ENCODE data around the gene UBR2.
"Not testable (repeated sequence)": the region's sequence is repeated elsewhere in the genome, so short reads cannot be mapped to it uniquely, and the experiment has no call there.

UBR2 gene

GRCh38 chr6:42569102-42570028 lies 5.5 kb downstream of the UBR2 start:
- Histone ChIP-seq H3K9me3 (ENCODE audit: control insufficient read depth in 2 of 2, low read length in 2 of 2) (no peaks in the 10 kb centered on the region), H3K27ac (ENCODE audit: low read depth in 2 of 2, low read length in 2 of 2) (no peak overlapping the region), H3K4me1 (ENCODE audit: control insufficient read depth in 2 of 2, insufficient read depth in 2 of 2, low read length in 2 of 2) (peaks cover 22 to 24% of the 10 kb centered on the region in 2 donors), H3K27me3 (ENCODE audit: control insufficient read depth in 2 of 2, insufficient read depth in 2 of 2, low read length in 2 of 2) (no peaks in the 10 kb centered on the region), H3K36me3 (ENCODE audit: control insufficient read depth in 2 of 2, insufficient read depth in 2 of 2, low read length in 2 of 2) (peaks cover 7 to 8% of the 10 kb centered on the region in 2 donors), H3K4me3 (ENCODE audit: low read length in 2 of 2) (peak overlapping the region in 1 of 2 donors; percentile 27), H3K9ac (ENCODE audit: low read depth in 1 of 2, low read length in 2 of 2) (no peak overlapping the region)

DNA sequence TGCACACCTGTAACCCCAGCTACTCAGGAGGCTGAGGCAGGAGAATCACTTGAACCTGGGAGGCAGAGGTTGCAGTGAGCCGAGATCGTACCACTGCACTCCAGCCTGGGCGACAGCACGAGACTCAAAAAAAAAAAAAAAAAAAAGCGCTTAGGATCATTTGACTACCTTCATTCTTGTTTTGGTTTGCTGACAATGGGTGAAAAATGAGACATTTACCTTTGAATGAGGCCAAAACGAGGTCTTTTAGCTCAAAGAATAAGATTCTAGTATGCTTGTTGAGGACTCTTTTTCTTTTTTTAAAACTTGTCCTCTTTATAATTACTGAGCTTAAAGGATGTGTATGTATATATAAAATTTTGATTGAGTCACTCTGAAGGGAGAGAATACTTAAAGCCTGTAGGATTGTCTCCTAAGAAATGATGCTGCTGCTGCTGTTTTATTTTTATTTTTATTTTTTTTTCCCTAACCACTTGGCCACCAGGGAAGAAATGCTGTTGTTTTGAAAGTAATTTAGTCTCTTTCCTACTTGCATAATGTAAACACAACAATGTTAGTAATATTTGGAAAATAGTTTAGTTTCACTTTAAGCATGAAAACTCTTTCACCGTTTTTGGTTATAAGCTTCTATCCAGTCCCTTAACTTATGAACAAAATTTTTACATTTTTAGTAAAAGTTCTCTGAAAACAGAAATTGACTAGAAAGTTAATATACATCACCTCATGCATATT lies 7.9 kb downstream of the UBR2 start:
- Histone ChIP-seq H3K27ac (ENCODE audit: low read depth in 2 of 2, low read length in 2 of 2) (no peak overlapping the region), H3K4me3 (ENCODE audit: low read length in 2 of 2) (peak overlapping the region in 1 of 2 donors; percentile 7), H3K9me3 (ENCODE audit: control insufficient read depth in 2 of 2, low read length in 2 of 2) (no peaks in the 10 kb centered on the region), H3K9ac (ENCODE audit: low read depth in 1 of 2, low read length in 2 of 2) (no peak overlapping the region), H3K4me1 (ENCODE audit: control insufficient read depth in 2 of 2, insufficient read depth in 2 of 2, low read length in 2 of 2) (peaks cover 14 to 17% of the 10 kb centered on the region in 2 donors), H3K36me3 (ENCODE audit: control insufficient read depth in 2 of 2, insufficient read depth in 2 of 2, low read length in 2 of 2) (peaks cover 19 to 23% of the 10 kb centered on the region in 2 donors), H3K27me3 (ENCODE audit: control insufficient read depth in 2 of 2, insufficient read depth in 2 of 2, low read length in 2 of 2) (no peaks in the 10 kb centered on the region)

DNA sequence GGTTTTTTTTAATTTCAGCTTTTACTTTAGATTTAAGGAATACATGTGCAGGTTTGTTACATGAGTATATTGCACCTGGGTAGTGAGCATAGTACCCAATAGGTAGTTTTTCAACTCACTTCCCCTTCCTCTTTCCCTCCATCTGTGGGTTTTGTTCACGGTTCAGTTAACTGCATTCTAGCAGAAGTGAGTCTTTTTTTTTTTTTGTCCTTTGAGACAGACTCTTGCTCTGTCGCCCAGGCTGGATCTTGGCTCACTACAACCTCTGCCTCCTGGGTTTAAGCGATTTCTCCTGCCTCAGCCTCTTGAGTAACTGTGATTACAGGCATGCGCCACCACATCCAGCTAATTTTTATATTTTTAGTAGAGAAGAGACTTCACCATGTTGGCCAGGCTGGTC lies 8.7 kb downstream of the UBR2 start:
- Histone ChIP-seq H3K9ac (ENCODE audit: low read depth in 1 of 2, low read length in 2 of 2) (no peak overlapping the region), H3K36me3 (ENCODE audit: control insufficient read depth in 2 of 2, insufficient read depth in 2 of 2, low read length in 2 of 2) (peaks cover 21 to 26% of the 10 kb centered on the region in 2 donors), H3K4me1 (ENCODE audit: control insufficient read depth in 2 of 2, insufficient read depth in 2 of 2, low read length in 2 of 2) (peaks cover 9 to 12% of the 10 kb centered on the region in 2 donors), H3K27ac (ENCODE audit: low read depth in 2 of 2, low read length in 2 of 2) (no peak overlapping the region), H3K9me3 (ENCODE audit: control insufficient read depth in 2 of 2, low read length in 2 of 2) (no peaks in the 10 kb centered on the region), H3K4me3 (ENCODE audit: low read length in 2 of 2) (no peak overlapping the region), H3K27me3 (ENCODE audit: control insufficient read depth in 2 of 2, insufficient read depth in 2 of 2, low read length in 2 of 2) (no peaks in the 10 kb centered on the region)

- H3K9me3 ChIP-seq (ENCODE audit: control insufficient read depth in 2 of 2, low read length in 2 of 2); H3K4me3 ChIP-seq (ENCODE audit: low read length in 2 of 2); H3K27ac ChIP-seq (ENCODE audit: low read depth in 2 of 2, low read length in 2 of 2); H3K9ac ChIP-seq (ENCODE audit: low read depth in 1 of 2, low read length in 2 of 2); H3K27me3 ChIP-seq (ENCODE audit: control insufficient read depth in 2 of 2, insufficient read depth in 2 of 2, low read length in 2 of 2); H3K4me1 ChIP-seq (ENCODE audit: control insufficient read depth in 2 of 2, insufficient read depth in 2 of 2, low read length in 2 of 2): not testable (repeated sequence)
- H3K36me3 ChIP-seq (ENCODE audit: control insufficient read depth in 2 of 2, insufficient read depth in 2 of 2, low read length in 2 of 2), result peaks cover 24 to 35% of the 10 kb centered on the region in 2 donors
Observed at GRCh38 chr6:42576538-42576937, 12.7 kb downstream of the UBR2 start.

DNA sequence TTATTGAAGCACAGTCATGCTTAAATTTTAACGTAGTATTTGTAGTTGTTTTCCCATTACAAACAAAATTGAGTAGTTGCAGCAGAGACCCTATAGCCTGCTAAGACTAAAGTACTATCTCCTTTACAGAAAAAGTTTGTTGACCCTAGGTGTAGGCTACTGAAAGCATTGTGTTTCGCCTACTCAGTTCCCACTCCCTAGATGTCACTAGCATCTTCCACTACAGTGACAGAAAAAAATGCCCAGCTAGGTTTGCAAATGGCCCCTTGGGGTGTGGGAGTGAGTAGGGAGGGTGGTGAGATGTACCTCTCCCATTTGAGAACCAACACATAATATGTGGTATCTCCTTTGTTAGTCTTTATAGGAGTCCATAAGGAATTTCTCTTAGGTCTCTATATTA lies 34.5 kb downstream of the UBR2 start:
- no peak overlapping the region for H3K4me3 ChIP-seq (ENCODE audit: low read length in 2 of 2)
- peaks cover 11 to 18% of the 10 kb centered on the region in 2 donors for H3K36me3 ChIP-seq (ENCODE audit: control insufficient read depth in 2 of 2, insufficient read depth in 2 of 2, low read length in 2 of 2)

GRCh38 chr6:42599558-42599957 lies 35.7 kb downstream of the UBR2 start:
- Histone ChIP-seq H3K27me3 (ENCODE audit: control insufficient read depth in 2 of 2, insufficient read depth in 2 of 2, low read length in 2 of 2) (no peaks in the 10 kb centered on the region), H3K4me1 (ENCODE audit: control insufficient read depth in 2 of 2, insufficient read depth in 2 of 2, low read length in 2 of 2) (no peaks in the 10 kb centered on the region), H3K9ac (ENCODE audit: low read depth in 1 of 2, low read length in 2 of 2) (no peak overlapping the region), H3K9me3 (ENCODE audit: control insufficient read depth in 2 of 2, low read length in 2 of 2) (no peaks in the 10 kb centered on the region), H3K4me3 (ENCODE audit: low read length in 2 of 2) (no peak overlapping the region), H3K27ac (ENCODE audit: low read depth in 2 of 2, low read length in 2 of 2) (no peak overlapping the region), H3K36me3 (ENCODE audit: control insufficient read depth in 2 of 2, insufficient read depth in 2 of 2, low read length in 2 of 2) (peaks cover 17 to 21% of the 10 kb centered on the region in 2 donors)

More for the DNA sequence above, 34.5 kb downstream of the UBR2 start:
- Histone ChIP-seq H3K4me1 (ENCODE audit: control insufficient read depth in 2 of 2, insufficient read depth in 2 of 2, low read length in 2 of 2) (no peaks in the 10 kb centered on the region), H3K9ac (ENCODE audit: low read depth in 1 of 2, low read length in 2 of 2) (no peak overlapping the region), H3K27me3 (ENCODE audit: control insufficient read depth in 2 of 2, insufficient read depth in 2 of 2, low read length in 2 of 2) (no peaks in the 10 kb centered on the region), H3K9me3 (ENCODE audit: control insufficient read depth in 2 of 2, low read length in 2 of 2) (no peaks in the 10 kb centered on the region), H3K27ac (ENCODE audit: low read depth in 2 of 2, low read length in 2 of 2) (no peak overlapping the region)

GRCh38 chr6:42604150-42604549 lies 40.3 kb downstream of the UBR2 start:
- no peaks in the 10 kb centered on the region for H3K4me1 ChIP-seq (ENCODE audit: control insufficient read depth in 2 of 2, insufficient read depth in 2 of 2, low read length in 2 of 2)
- H3K4me3 ChIP-seq (ENCODE audit: low read length in 2 of 2), result no peak overlapping the region
- H3K36me3 ChIP-seq (ENCODE audit: control insufficient read depth in 2 of 2, insufficient read depth in 2 of 2, low read length in 2 of 2), result peaks cover 8 to 27% of the 10 kb centered on the region in 2 donors
- H3K27ac ChIP-seq (ENCODE audit: low read depth in 2 of 2, low read length in 2 of 2), result no peak overlapping the region
- no peaks in the 10 kb centered on the region for H3K27me3 ChIP-seq (ENCODE audit: control insufficient read depth in 2 of 2, insufficient read depth in 2 of 2, low read length in 2 of 2)
- H3K9ac ChIP-seq (ENCODE audit: low read depth in 1 of 2, low read length in 2 of 2), result no peak overlapping the region
- H3K9me3 ChIP-seq (ENCODE audit: control insufficient read depth in 2 of 2, low read length in 2 of 2), result no peaks in the 10 kb centered on the region

DNA sequence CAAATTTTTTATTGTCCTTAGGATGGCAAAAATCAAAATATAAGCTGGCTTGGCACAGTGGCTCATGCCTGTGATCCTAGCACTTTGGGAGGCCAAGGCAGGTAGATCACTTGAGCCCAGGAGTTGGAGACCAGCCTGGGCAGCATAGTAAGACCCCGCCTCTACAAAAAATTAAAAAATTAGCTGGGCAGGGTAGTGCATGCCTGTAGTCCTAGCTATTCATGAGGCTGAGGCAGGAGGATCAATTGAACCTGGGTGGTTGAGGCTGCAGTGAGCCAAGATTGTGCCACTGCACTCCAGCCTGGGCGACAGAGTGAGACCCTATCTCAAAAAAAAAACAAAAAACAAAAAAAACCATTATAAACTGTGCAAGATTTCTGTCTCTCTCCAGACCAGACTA lies 40.9 kb downstream of the UBR2 start:
- not testable (repeated sequence) for H3K9me3 ChIP-seq (ENCODE audit: control insufficient read depth in 2 of 2, low read length in 2 of 2); H3K27me3 ChIP-seq (ENCODE audit: control insufficient read depth in 2 of 2, insufficient read depth in 2 of 2, low read length in 2 of 2); H3K27ac ChIP-seq (ENCODE audit: low read depth in 2 of 2, low read length in 2 of 2); H3K4me1 ChIP-seq (ENCODE audit: control insufficient read depth in 2 of 2, insufficient read depth in 2 of 2, low read length in 2 of 2); H3K9ac ChIP-seq (ENCODE audit: low read depth in 1 of 2, low read length in 2 of 2); H3K4me3 ChIP-seq (ENCODE audit: low read length in 2 of 2)
- peaks cover 8 to 27% of the 10 kb centered on the region in 2 donors for H3K36me3 ChIP-seq (ENCODE audit: control insufficient read depth in 2 of 2, insufficient read depth in 2 of 2, low read length in 2 of 2)

- Histone ChIP-seq H3K9me3 (ENCODE audit: control insufficient read depth in 2 of 2, low read length in 2 of 2) (no peaks in the 10 kb centered on the region), H3K9ac (ENCODE audit: low read depth in 1 of 2, low read length in 2 of 2) (no peak overlapping the region), H3K4me3 (ENCODE audit: low read length in 2 of 2) (no peak overlapping the region), H3K27ac (ENCODE audit: low read depth in 2 of 2, low read length in 2 of 2) (no peak overlapping the region), H3K4me1 (ENCODE audit: control insufficient read depth in 2 of 2, insufficient read depth in 2 of 2, low read length in 2 of 2) (no peaks in the 10 kb centered on the region), H3K36me3 (ENCODE audit: control insufficient read depth in 2 of 2, insufficient read depth in 2 of 2, low read length in 2 of 2) (peaks cover 17 to 32% of the 10 kb centered on the region in 2 donors), H3K27me3 (ENCODE audit: control insufficient read depth in 2 of 2, insufficient read depth in 2 of 2, low read length in 2 of 2) (no peaks in the 10 kb centered on the region)
Observed at GRCh38 chr6:42610416-42610815, 46.6 kb downstream of the UBR2 start.

GRCh38 chr6:42615518-42615917 lies 51.7 kb downstream of the UBR2 start:
- no peaks in the 10 kb centered on the region for H3K4me1 ChIP-seq (ENCODE audit: control insufficient read depth in 2 of 2, insufficient read depth in 2 of 2, low read length in 2 of 2)
- no peak overlapping the region for H3K4me3 ChIP-seq (ENCODE audit: low read length in 2 of 2)
- no peak overlapping the region for H3K27ac ChIP-seq (ENCODE audit: low read depth in 2 of 2, low read length in 2 of 2)
- H3K9ac ChIP-seq (ENCODE audit: low read depth in 1 of 2, low read length in 2 of 2), result no peak overlapping the region
- H3K9me3 ChIP-seq (ENCODE audit: control insufficient read depth in 2 of 2, low read length in 2 of 2), result no peaks in the 10 kb centered on the region
- no peaks in the 10 kb centered on the region for H3K27me3 ChIP-seq (ENCODE audit: control insufficient read depth in 2 of 2, insufficient read depth in 2 of 2, low read length in 2 of 2)
- H3K36me3 ChIP-seq (ENCODE audit: control insufficient read depth in 2 of 2, insufficient read depth in 2 of 2, low read length in 2 of 2), result peaks cover 36 to 42% of the 10 kb centered on the region in 2 donors

Data from mucosa of rectum (tissue), 2 donors.